Measurements from ENCODE around the gene TNFRSF8.
"Not testable (repeated sequence)": the region's sequence is repeated elsewhere in the genome, so short reads cannot be mapped to it uniquely, and the experiment has no call there.

TNFRSF8 gene

DNA sequence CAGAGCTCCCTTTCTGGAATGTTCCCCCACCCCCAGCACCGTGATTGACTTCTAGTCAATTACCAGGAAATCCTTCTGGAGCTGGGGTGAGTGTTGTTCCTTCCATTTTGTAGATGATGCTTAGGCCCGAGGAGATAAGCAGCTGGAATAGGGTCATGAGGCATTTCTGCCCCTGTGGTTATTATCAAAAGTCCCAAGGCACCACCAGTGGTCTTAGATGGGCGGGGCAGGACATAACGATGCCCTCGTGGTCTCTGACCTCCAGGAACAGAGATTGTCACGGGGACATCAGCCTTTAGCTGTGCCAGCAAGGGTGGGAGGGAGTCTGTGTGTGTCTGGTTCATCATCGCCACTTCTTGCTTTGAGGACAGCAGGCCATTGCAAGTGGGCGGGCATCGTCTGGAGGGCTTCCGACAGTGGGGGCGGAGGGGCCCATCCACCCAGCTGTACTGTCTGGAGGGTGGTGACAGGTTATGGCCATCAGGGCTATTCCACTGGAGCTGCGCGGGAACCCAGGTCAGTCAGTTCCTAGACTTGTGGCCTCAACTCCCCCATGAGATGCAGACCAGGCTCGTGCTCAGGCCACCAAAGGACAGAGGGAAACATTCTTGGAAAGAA is 22.6 kb downstream of the TNFRSF8 start:
- no peak for DNase-seq (ENCODE audit: low read depth)

DNA sequence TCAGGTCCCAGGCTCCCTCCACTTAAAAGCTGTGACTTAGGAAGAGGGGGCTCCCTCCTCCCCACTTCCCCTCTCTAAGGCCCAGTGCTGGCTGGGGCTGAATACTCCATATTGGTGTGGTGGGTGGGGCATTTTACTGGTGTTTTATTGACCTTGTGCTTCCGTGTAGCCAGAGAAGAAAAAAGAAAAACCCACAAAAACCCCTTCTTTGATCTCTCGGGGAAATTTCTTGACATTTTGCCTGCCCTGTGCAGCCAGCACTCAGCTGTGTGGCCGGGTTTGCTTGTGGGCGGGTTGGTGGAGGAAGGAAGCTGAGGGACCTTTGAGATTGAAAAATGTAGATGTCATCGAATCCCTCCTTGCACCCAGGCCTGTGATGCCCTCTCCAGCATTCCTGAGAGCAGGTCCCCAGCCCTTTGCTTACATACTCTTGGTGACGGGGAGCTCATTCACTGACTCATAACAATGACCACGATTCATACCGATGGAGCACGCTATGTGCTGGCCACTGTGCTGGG is 24.8 kb downstream of the TNFRSF8 start:
- DNase-seq (ENCODE audit: low read depth) = no peak

GRCh38 chr1:12088607-12089006 is 25.5 kb downstream of the TNFRSF8 start:
- DNase-seq (ENCODE audit: low read depth) = no peak

- no peak for DNase-seq (ENCODE audit: low read depth)
These were observed 27.2 kb downstream of the TNFRSF8 start for GRCh38 chr1:12090326-12090725.

DNA sequence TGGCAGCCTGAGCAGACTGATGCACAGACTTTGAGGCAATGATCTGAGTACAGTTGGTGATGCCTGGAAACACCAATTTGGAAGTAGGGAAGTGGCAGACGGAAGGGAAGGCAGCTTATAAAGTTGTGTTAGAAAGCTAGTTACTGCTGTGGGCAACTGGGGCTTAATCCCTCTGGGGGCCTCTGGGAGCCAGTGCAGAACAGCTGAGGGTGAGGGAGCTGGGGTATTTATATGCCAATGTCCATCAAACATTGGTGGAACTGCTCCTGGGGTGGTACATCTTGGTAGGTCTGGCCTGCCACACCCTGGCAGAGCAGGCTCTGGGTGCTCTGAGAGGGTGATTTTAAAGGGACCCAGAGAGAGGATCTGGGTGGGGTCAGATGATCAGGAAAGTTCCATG is 28.1 kb downstream of the TNFRSF8 start:
- DNase-seq (ENCODE audit: low read depth) = no peak

DNA sequence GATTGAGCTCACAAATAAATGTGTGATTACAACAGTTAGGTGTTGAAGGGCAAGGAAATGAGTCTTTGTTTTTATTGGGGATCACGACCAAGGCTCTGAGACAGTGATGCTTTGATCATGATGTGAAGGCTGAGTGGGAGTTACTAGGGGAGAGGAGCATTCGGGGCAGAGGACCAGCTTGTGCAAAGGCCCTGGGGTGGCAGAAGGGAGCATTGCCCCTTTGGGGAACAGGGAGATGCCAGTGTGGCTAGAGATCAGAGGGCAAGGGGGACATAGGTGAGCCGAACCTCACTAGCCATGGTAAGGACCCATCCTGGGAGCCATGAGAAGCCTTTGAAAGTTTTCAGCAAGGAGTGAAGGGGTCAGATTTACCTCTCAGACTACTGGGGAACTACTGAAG is 31.1 kb downstream of the TNFRSF8 start:
- no peak for DNase-seq (ENCODE audit: low read depth)

DNA sequence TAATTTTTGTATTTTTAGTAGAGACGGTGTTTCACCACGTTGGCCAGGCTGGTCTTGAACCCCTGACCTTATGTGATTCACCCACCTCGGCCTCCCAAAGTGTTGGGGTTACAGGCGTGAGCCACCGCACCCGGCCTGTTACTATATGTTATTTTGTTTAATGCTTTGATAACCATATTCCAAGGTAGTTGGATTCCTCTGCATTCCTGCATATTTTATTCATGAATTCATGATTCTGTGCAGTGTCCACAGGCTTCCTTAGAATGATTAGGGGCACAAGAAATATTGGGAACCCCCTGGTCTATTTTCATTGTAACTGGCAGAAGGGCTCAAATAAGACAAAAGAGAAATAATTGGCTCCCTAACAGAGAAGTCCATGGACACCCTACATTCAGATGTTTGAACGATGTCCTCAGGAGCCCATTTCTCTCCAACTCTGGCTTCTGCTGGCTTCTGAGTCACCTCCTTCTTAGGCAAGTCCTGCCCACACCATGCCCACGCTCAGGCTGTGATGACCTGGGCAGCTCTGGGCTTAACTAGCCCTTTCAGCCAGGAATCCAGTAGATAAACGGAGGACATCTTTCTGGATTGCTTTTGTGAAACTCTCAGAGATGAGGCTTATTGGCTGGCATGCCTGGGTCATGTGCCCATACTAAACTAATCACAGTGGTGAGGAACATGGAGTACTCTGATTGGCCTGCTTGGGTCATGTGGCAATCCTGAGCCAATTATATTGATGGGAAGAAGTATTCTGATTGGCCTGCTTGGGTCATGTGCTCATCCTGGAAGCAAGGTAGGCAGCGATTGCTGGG is 32.6 kb downstream of the TNFRSF8 start:
- DNase-seq (ENCODE audit: low read depth) = no peak

- DNase-seq (ENCODE audit: low read depth) = no peak
These were observed 33.5 kb downstream of the TNFRSF8 start for GRCh38 chr1:12096615-12097014.

DNA sequence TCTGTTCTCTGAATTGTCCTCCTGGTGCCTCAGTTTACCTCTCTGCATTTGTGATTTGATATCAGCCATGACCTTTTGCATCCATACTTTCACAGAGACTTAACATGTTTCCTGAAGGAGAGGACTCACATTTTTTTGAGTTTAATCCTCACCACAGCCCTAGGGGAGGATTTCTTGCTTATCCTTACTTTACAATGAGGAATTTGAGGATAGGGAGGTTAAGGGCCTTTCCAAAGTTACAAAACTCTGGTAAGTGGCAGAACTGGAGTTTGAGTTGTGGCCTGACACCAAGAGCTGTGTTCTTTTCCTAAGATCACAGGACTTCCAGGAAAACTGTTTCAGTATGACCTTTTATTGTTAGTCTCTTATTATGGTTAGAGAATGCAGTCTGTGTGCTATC is 34.2 kb downstream of the TNFRSF8 start:
- DNase-seq (ENCODE audit: low read depth) = no peak

DNA sequence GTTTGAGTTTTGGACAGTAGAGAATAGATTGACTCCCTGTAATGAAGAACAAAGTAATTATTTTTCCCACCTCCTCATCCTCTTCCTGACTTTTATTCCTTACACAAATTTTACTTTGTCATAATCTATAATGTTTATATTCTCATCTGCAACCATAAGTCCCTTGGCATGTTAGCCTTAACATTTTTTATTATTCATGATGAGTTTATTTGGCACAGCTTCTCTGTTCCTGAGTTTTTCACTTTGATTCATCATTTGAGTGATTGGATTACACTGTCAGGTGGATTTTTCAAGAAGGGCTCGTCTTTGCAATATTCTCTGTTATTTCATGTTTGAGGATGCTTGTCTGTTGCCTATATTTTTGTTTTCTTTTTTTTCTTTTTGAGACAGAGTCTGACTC is 35.7 kb downstream of the TNFRSF8 start:
- DNase-seq (ENCODE audit: low read depth) = no peak

DNA sequence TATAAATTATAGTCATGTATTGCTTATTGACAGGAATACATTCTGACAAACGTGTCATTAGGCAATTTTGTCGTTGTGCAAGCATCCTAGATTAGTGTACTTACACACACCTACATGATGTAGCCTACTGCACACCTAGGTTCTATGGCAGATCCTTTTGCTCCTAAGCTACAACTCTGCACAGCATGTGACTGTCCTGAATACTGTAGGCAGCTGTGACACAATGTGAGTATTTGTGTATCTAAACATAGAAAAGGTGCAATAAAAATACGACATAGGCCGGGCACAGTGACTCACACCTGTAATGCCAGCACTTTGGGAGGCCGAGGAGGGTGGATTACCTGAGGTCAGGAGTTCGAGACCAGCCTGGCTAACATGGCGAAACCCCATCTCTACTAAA is 36.5 kb downstream of the TNFRSF8 start:
- no peak for DNase-seq (ENCODE audit: low read depth)

DNA sequence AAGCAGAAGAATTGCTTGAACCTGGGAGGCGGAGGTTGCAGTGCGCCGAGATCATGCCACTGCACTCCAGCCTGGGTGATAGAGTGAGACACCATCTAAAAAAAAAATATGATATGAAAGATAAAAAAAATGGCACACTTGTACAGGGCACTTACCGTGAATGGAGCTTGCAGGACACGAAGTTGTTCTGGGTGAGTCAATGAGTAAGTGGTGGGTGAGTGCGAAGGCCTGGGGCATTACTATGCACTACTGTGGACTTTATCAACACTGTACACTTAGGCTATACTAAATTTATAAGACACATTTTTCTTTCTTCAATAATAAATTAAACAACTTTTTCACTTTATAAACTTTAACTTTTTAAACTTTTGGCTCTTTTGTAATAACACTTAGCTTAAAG is 37.0 kb downstream of the TNFRSF8 start:
- DNase-seq (ENCODE audit: low read depth) = no peak

DNA sequence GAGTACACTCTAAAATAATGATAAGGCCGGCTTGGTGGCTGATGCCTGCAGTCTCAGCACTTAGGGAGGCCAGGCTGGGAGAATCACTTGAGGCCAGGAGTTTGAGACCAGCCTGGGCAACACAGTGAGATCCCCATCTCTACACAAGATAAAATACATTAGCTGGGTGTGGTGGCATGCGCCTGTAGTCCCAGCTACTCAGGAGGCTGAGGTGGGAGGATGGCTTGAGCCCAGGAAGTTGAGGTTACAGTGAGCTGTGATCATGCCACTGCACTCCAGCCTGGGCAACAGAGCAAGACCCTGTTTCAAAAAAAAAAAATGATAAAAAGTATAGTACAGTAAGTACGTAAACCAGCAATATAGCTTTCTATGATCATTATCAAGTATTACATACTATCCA is 38.0 kb downstream of the TNFRSF8 start:
- not testable (repeated sequence) for DNase-seq (ENCODE audit: low read depth)

- no peak for DNase-seq (ENCODE audit: low read depth)
These were observed 39.0 kb downstream of the TNFRSF8 start for GRCh38 chr1:12102066-12102465.

- no peak for DNase-seq (ENCODE audit: low read depth)
These were observed 41.3 kb downstream of the TNFRSF8 start for GRCh38 chr1:12104417-12104816.

DNA sequence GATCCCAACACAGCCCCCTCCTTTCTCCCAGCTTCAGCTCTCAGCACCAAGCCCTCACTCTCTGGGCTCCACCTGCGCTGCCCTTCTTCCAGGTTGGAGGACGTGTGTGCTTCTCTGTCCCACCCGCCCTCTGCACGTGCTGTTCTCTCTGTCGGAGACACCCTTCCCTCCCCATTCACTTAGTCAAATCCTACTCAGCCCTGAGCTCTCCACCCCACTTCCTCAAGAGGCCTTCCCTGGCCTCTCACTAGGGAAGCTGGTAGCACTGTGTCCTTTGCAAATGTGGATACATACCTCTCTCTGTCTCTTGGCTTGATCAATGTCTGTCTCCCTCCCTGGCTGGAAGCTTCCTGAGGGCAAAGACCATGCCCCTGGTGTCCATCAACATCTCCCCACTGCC is 43.0 kb downstream of the TNFRSF8 start:
- DNase-seq (ENCODE audit: low read depth) = no peak

DNA sequence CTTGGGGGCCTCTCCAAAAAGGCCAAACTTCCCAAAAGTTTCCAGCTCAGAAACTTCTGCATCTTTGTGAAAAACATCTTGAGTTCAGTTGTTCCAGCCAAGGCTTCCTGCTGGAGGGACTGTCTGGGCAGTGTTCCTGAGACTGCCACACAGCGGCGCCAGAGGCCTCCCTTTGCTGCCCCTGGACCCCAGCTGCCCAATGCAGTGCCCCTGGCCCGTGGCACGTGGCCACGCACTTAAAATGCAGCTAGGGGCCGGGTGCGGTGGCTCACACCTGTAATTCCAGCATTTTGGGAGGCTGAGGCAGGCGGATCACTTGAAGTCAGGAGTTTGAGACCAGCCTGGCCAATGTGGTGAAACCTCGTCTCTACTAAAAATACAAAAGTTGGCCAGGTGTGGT is 43.8 kb downstream of the TNFRSF8 start:
- not testable (repeated sequence) for DNase-seq (ENCODE audit: low read depth)

DNA sequence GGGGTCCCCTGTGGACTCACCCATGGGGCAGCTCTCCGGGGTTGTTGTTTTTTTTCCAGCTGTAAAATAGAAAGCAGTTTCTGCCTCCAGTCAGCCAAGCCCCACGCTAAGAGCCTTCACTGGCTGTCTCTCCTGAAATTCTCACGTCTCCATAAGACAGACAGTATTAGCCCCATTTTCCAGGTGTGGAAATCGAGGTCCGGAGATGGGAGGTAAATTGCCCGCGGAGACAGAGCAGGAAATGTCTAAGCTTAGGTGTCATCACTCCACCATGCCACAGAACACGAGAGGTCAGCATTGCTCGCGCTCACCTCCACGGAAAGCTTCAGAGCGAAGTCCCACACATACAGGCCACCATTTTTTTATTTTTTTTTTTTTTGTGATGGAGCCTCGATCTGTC is 44.6 kb downstream of the TNFRSF8 start:
- DNase-seq (ENCODE audit: low read depth) = no peak

DNA sequence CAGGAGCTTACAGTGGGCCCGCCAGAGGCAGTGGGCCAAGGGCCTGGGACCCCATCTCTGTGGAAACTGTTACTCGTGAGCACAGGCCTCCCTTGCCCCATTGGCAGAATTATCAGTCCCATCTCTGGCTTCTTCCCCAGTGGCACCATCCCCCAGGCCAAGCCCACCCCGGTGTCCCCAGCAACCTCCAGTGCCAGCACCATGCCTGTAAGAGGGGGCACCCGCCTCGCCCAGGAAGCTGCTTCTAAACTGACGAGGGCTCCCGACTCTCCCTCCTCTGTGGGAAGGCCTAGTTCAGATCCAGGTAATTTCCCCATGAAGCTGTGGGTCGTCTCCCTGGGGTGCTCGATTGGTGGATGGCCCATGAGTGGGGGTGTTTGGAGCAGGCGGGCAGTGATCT is 46.8 kb downstream of the TNFRSF8 start:
- no peak for DNase-seq (ENCODE audit: low read depth)

DNA sequence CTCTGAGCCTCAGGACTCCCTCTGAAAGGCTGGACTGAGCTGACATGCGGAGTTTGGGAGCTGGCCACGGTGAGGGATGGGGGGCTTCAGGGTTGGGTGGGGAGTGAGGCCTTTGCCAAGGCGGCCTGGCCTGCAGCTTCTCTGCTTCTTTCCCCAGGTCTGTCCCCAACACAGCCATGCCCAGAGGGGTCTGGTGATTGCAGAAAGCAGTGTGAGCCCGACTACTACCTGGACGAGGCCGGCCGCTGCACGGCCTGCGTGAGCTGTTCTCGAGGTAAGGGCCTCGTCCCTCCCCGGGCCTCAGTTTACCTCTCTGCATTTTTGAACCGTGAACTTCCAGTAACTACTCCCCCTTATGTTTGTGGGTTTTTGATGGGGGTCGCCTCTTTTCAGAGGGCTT is 48.6 kb downstream of the TNFRSF8 start:
- DNase-seq (ENCODE audit: low read depth) = no peak

- DNase-seq (ENCODE audit: low read depth) = peak; percentile 42
These were observed 49.6 kb downstream of the TNFRSF8 start for GRCh38 chr1:12112711-12113161.

- DNase-seq (ENCODE audit: low read depth) = no peak
These were observed 50.6 kb downstream of the TNFRSF8 start for GRCh38 chr1:12113433-12114339.

DNA sequence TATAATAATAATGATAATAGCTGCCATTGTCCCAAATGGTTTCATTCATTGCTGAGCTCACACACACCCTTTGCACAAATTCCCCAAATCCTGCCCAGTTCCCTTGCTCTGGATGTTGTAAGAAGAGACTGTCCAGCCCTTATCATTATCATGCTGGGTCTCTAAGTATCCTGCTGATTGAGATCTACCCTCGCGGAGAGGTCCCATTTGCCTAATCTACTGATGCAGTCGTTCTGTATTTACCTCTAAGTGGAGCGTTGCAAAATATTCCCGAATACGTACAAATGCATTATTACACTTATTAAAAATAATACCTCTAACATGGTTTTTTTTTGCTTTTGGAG is 51.2 kb downstream of the TNFRSF8 start:
- no peak for DNase-seq (ENCODE audit: low read depth)

Data from GM04503 (cell line).